GM12878 (cell line): ENCODE results near the gene PNLDC1. TPM values are rescaled to one million over a fixed set of nuclear protein-coding genes. Genes with fewer than 3 reads are reported as not detected.

Experiments used
- MTA2 ChIP-seq: fragments of 450-650 bp; IDR thresholded peaks from 2 replicates; pipeline ENCODE4 v1.6.1; 2016; ENCODE audit warnings: low read depth, mild to moderate bottlenecking, moderate library complexity
- NFXL1 ChIP-seq: fragments of 450-650 bp; IDR thresholded peaks from 2 replicates; pipeline ENCODE4 v1.6.1; 2017; ENCODE audit warnings: antibody characterized with exemption, mild to moderate bottlenecking, borderline replicate concordance
- SPI1 ChIP-seq: IDR thresholded peaks from 2 replicates; pipeline ENCODE4 v1.6.1; 2011; ENCODE audit warnings: low read depth, mild to moderate bottlenecking, low read length, moderate library complexity, borderline replicate concordance; ENCODE audit not compliant: insufficient read depth
- STAT1 ChIP-seq: fragments of 450-650 bp; conservative IDR thresholded peaks from 2 replicates; pipeline ENCODE4 v1.6.1; 2014; ENCODE audit warnings: antibody characterized with exemption, mild to moderate bottlenecking
- TBL1XR1 ChIP-seq: IDR thresholded peaks from 2 replicates; pipeline ENCODE4 v1.6.1; 2012; ENCODE audit warnings: low read depth, low read length, improper control_type of control experiment
- ZNF217 ChIP-seq: fragments of 450-650 bp; IDR thresholded peaks from 2 replicates; pipeline ENCODE4 v1.6.1; 2017; ENCODE audit warnings: antibody characterized with exemption, mild to moderate bottlenecking
- ZNF622 ChIP-seq: fragments of 450-650 bp; IDR thresholded peaks from 2 replicates; pipeline ENCODE4 v1.6.1; 2017; ENCODE audit warnings: mild to moderate bottlenecking, inconsistent platforms
- ZSCAN29 ChIP-seq: fragments of 450-650 bp; IDR thresholded peaks from 2 replicates; pipeline ENCODE4 v1.6.1; 2017; ENCODE audit warnings: mild to moderate bottlenecking, moderate library complexity
- polyA plus RNA-seq, 11 experiments: library from polyadenylated mRNA; depleted of rRNA in 4 of 11; unstranded in 6 of 11; stranded (reverse) in 5 of 11; fragments of >200 nt; fragmentation: Nextera tagmentation in 4 of 11; fragmentation: Illumina TruSeq in 1 of 11; extraction: Ambion mirVana in 4 of 11; extraction: Trizol in 1 of 11; gene quantifications; 1 replicate in 1 of 11; 2 replicates in 10 of 11; pipeline versions ENCODE4 v1.2.1 to v1.2.3, GENCODE V29; 2011 to 2016; ENCODE audit warnings: inconsistent platforms in 2 of 11, missing spikeins in 2 of 11, low read depth in 1 of 11
- total RNA-seq, 4 experiments: library from RNA; depleted of rRNA in 3 of 4; stranded (reverse); fragments of >200 nt in 3 of 4; fragmentation: Illumina TruSeq in 1 of 4; extraction: Trizol in 1 of 4; gene quantifications; 2 replicates each; pipeline versions ENCODE4 v1.2.1 to v1.2.3, GENCODE V29; 2013 to 2021
- TF ChIP-seq, protein P1 (sequence below): fragments of 450-650 bp; formaldehyde crosslinking; IDR thresholded peaks from 2 replicates; pipeline ENCODE4 v1.4.0; 2020; ENCODE audit warnings: mild to moderate bottlenecking, moderate library complexity
- TF ChIP-seq, protein P2 (sequence below): IDR thresholded peaks from 2 replicates; pipeline ENCODE4 v1.6.1; 2012; ENCODE audit warnings: mild to moderate bottlenecking, low read depth, low read length
- TF ChIP-seq, protein P3 (sequence below): IDR thresholded peaks from 2 replicates; pipeline ENCODE4 v1.6.1; 2011; ENCODE audit warnings: mild to moderate bottlenecking, low read depth, low read length, moderate library complexity; ENCODE audit not compliant: insufficient replicate concordance
- TF ChIP-seq, protein P4 (sequence below): fragments of 450-650 bp; formaldehyde crosslinking; IDR thresholded peaks from 2 replicates; pipeline ENCODE4 v1.4.0; 2022; ENCODE audit warnings: mild to moderate bottlenecking, moderate library complexity
- TF ChIP-seq, protein P5 (sequence below): fragments of 450-650 bp; IDR thresholded peaks from 2 replicates; pipeline ENCODE4 v1.6.1; 2017; ENCODE audit warnings: mild to moderate bottlenecking

PNLDC1 gene
- total and polyA plus RNA-seq, 10 of the 15 experiments (the other 5 are each of a cell fraction or from before 2014, with no cell fraction given), result 0.06 to 0.25 (median 0.09) TPM; not detected in 2

DNA sequence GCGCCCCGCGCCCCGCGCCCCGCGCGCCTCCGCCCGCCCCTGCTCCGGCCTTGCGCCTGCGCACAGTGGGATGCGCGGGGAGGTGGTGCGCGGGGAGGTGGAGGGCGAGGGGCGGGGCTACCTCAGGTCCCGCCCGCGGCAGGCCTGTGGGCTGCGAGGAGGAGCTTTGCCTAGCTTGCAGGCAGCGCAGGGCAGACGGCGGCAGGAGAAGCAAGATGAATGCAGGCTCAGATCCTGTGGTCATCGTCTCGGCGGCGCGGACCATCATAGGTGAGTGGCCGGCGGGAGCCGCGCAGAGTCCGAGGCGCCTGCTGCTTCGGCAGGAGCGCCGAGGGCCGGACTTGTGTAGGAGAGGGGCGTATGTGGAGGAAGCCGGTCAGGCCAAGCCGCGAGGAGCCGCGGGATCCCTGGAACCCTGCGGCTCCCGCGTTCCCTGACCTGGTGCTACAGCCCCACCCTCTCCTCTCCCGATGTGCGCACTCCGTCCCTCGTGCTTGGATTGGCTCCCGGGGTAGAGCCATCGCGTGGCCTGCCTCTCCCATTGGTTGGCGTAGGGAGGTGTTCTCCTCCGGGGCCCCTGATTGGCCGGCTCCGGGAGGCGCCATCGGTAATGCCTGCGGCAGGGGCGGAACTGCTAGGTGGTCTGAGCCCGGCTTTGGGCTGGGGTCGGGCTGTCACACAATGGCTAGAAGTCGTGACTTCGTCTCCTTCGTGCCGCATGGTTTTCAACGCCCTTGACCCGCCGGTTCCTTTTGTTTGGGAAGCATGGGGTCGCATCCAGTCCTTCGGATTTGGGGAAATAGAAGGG, 38.0 kb upstream of the PNLDC1 start, which contains the start of gene ACAT2 (continued):
- TF ChIP-seq, protein P1, sequence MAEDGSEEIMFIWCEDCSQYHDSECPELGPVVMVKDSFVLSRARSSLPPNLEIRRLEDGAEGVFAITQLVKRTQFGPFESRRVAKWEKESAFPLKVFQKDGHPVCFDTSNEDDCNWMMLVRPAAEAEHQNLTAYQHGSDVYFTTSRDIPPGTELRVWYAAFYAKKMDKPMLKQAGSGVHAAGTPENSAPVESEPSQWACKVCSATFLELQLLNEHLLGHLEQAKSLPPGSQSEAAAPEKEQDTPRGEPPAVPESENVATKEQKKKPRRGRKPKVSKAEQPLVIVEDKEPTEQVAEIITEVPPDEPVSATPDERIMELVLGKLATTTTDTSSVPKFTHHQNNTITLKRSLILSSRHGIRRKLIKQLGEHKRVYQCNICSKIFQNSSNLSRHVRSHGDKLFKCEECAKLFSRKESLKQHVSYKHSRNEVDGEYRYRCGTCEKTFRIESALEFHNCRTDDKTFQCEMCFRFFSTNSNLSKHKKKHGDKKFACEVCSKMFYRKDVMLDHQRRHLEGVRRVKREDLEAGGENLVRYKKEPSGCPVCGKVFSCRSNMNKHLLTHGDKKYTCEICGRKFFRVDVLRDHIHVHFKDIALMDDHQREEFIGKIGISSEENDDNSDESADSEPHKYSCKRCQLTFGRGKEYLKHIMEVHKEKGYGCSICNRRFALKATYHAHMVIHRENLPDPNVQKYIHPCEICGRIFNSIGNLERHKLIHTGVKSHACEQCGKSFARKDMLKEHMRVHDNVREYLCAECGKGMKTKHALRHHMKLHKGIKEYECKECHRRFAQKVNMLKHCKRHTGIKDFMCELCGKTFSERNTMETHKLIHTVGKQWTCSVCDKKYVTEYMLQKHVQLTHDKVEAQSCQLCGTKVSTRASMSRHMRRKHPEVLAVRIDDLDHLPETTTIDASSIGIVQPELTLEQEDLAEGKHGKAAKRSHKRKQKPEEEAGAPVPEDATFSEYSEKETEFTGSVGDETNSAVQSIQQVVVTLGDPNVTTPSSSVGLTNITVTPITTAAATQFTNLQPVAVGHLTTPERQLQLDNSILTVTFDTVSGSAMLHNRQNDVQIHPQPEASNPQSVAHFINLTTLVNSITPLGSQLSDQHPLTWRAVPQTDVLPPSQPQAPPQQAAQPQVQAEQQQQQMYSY (CRISPR knock-in tag), result no peak
- TF ChIP-seq ZNF622, result no peak
- no peak for TF ChIP-seq NFXL1
- TF ChIP-seq MTA2, result no peak; the same call in 1 of the 2 replicates
- TF ChIP-seq SPI1, result peak; percentile 21; the same call in 1 of the 2 replicates
- TF ChIP-seq, protein P2, sequence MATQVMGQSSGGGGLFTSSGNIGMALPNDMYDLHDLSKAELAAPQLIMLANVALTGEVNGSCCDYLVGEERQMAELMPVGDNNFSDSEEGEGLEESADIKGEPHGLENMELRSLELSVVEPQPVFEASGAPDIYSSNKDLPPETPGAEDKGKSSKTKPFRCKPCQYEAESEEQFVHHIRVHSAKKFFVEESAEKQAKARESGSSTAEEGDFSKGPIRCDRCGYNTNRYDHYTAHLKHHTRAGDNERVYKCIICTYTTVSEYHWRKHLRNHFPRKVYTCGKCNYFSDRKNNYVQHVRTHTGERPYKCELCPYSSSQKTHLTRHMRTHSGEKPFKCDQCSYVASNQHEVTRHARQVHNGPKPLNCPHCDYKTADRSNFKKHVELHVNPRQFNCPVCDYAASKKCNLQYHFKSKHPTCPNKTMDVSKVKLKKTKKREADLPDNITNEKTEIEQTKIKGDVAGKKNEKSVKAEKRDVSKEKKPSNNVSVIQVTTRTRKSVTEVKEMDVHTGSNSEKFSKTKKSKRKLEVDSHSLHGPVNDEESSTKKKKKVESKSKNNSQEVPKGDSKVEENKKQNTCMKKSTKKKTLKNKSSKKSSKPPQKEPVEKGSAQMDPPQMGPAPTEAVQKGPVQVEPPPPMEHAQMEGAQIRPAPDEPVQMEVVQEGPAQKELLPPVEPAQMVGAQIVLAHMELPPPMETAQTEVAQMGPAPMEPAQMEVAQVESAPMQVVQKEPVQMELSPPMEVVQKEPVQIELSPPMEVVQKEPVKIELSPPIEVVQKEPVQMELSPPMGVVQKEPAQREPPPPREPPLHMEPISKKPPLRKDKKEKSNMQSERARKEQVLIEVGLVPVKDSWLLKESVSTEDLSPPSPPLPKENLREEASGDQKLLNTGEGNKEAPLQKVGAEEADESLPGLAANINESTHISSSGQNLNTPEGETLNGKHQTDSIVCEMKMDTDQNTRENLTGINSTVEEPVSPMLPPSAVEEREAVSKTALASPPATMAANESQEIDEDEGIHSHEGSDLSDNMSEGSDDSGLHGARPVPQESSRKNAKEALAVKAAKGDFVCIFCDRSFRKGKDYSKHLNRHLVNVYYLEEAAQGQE, result no peak
- TF ChIP-seq, protein P3, sequence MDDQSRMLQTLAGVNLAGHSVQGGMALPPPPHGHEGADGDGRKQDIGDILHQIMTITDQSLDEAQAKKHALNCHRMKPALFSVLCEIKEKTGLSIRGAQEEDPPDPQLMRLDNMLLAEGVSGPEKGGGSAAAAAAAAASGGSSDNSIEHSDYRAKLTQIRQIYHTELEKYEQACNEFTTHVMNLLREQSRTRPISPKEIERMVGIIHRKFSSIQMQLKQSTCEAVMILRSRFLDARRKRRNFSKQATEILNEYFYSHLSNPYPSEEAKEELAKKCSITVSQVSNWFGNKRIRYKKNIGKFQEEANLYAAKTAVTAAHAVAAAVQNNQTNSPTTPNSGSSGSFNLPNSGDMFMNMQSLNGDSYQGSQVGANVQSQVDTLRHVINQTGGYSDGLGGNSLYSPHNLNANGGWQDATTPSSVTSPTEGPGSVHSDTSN, result no peak
- TF ChIP-seq, protein P4, sequence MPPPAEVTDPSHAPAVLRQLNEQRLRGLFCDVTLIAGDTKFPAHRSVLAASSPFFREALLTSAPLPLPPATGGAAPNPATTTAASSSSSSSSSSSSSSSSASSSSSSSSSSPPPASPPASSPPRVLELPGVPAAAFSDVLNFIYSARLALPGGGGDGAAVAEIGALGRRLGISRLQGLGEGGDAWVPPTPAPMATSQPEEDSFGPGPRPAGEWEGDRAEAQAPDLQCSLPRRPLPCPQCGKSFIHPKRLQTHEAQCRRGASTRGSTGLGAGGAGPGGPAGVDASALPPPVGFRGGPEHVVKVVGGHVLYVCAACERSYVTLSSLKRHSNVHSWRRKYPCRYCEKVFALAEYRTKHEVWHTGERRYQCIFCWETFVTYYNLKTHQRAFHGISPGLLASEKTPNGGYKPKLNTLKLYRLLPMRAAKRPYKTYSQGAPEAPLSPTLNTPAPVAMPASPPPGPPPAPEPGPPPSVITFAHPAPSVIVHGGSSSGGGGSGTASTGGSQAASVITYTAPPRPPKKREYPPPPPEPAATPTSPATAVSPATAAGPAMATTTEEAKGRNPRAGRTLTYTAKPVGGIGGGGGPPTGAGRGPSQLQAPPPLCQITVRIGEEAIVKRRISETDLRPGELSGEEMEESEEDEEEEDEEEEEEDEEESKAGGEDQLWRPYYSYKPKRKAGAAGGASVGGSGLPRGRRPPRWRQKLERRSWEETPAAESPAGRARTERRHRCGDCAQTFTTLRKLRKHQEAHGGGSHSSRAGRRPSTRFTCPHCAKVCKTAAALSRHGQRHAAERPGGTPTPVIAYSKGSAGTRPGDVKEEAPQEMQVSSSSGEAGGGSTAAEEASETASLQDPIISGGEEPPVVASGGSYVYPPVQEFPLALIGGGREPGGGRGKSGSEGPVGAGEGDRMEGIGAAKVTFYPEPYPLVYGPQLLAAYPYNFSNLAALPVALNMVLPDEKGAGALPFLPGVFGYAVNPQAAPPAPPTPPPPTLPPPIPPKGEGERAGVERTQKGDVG (CRISPR knock-in tag), result peak; percentile 47; the same call in 1 of the 2 replicates
- TF ChIP-seq ZSCAN29, result no peak
- TF ChIP-seq STAT1, result no peak; the same call in 1 of the 2 replicates
- no peak for TF ChIP-seq ZNF217
- 0 out of 2 replicates have a peak, but pooled peaks have one; percentile 59 for TF ChIP-seq TBL1XR1
- TF ChIP-seq, protein P5, sequence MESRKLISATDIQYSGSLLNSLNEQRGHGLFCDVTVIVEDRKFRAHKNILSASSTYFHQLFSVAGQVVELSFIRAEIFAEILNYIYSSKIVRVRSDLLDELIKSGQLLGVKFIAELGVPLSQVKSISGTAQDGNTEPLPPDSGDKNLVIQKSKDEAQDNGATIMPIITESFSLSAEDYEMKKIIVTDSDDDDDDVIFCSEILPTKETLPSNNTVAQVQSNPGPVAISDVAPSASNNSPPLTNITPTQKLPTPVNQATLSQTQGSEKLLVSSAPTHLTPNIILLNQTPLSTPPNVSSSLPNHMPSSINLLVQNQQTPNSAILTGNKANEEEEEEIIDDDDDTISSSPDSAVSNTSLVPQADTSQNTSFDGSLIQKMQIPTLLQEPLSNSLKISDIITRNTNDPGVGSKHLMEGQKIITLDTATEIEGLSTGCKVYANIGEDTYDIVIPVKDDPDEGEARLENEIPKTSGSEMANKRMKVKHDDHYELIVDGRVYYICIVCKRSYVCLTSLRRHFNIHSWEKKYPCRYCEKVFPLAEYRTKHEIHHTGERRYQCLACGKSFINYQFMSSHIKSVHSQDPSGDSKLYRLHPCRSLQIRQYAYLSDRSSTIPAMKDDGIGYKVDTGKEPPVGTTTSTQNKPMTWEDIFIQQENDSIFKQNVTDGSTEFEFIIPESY, result no peak
